ENCODE results near the gene SPEF1.
A peak's percentile ranks its signal among the peaks of the same experiment; 100 is the strongest.

SPEF1 gene

DNA sequence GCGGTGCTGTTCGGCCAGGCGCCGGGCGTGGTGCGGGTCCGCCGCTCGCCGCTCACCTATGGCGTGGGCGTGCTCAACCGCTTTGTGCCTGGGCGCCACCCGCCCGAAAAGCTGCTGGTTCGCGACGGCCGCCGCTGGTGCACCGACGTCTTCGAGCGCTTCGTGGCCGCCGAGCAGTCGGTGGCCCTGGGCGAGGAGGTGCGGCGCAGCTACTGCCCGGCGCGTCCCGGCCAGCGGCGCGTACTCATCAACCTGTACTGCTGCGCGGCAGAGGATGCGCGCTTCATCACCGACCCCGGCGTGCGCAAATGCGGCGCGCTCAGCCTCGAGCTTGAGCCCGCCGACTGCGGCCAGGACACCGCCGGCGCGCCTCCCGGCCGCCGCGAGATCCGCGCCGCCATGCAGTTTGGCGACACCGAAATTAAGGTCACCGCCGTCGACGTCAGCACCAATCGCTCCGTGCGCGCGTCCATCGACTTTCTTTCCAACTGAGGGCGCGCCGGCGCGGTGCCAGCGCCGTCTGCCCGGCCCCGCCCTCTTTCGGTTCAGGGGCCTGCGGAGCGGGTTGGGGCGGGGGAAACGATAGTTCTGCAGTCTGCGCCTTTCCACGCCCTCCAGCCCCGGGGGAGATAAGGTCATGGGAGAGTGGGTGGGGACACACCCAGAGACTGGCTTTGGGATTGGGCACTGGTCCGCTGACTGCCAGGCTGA lies 29.4 kb downstream of the SPEF1 start:
- no peak overlapping the region for H3K4me3 ChIP-seq (ENCODE audit: low read depth, low read length)
- TF ChIP-seq, protein P1, sequence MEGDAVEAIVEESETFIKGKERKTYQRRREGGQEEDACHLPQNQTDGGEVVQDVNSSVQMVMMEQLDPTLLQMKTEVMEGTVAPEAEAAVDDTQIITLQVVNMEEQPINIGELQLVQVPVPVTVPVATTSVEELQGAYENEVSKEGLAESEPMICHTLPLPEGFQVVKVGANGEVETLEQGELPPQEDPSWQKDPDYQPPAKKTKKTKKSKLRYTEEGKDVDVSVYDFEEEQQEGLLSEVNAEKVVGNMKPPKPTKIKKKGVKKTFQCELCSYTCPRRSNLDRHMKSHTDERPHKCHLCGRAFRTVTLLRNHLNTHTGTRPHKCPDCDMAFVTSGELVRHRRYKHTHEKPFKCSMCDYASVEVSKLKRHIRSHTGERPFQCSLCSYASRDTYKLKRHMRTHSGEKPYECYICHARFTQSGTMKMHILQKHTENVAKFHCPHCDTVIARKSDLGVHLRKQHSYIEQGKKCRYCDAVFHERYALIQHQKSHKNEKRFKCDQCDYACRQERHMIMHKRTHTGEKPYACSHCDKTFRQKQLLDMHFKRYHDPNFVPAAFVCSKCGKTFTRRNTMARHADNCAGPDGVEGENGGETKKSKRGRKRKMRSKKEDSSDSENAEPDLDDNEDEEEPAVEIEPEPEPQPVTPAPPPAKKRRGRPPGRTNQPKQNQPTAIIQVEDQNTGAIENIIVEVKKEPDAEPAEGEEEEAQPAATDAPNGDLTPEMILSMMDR (IDR thresholded peaks at IDR 0.05; ENCODE audit: low read depth, low read length, missing control alignments), result no peak
- no peak for DNase-seq (ENCODE audit: low read depth)

DNA sequence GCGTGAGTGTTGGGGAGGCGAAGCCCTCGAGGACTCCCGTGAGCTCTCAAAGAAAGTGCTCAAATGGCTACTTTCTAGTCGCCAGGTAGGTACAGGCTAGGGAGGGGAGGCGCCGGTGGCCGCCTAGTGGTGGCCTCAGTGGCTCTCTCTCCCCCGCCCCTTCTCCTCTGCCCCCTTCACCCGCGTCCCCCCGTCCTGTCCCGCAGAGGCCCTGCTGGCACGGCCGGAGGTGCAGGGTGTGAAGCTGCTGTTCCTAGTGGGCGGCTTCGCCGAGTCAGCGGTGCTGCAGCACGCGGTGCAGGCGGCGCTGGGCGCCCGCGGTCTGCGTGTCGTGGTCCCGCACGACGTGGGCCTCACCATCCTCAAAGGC lies 30.0 kb downstream of the SPEF1 start:
- TF ChIP-seq, protein P1 (IDR thresholded peaks at IDR 0.05; ENCODE audit: low read depth, low read length, missing control alignments), result no peak
- no peak for DNase-seq (ENCODE audit: low read depth)
- no peak overlapping the region for H3K4me3 ChIP-seq (ENCODE audit: low read depth, low read length)

DNA sequence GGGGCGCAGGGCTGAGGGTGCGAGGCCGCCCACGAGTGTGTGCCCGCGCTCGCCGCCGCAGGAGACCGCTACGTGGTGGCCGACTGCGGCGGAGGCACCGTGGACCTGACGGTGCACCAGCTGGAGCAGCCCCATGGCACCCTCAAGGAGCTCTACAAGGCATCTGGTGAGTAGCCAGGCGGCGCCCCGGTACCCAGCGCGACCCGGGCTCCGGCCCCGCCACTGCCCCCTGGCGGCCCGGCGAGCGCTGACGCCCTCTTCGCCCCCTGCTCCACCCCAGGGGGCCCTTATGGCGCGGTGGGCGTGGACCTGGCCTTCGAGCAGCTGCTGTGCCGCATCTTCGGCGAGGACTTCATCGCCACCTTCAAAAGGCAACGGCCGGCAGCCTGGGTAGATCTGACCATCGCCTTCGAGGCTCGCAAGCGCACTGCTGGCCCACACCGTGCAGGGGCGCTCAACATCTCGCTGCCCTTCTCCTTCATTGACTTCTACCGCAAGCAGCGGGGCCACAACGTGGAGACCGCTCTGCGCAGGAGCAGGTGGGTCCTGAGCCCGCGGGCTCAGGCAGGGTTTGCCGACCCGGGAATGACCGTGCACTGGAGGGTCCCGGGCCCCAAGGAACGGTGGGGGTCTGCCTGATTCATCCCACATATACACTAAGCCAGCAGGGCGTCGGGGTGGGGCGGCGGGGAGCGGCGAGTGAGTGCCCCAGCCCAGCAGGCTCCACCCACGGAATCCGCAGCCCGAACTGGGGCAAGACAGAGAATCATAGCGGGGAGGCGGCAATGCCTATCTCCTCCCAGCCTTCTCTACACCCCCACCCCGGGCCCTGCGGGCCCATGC lies 31.3 kb downstream of the SPEF1 start:
- TF ChIP-seq, protein P1 (IDR thresholded peaks at IDR 0.05; ENCODE audit: low read depth, low read length, missing control alignments), result peak; percentile 41
- no peak overlapping the region for H3K4me3 ChIP-seq (ENCODE audit: low read depth, low read length)
- no peak for DNase-seq (ENCODE audit: low read depth)

DNA sequence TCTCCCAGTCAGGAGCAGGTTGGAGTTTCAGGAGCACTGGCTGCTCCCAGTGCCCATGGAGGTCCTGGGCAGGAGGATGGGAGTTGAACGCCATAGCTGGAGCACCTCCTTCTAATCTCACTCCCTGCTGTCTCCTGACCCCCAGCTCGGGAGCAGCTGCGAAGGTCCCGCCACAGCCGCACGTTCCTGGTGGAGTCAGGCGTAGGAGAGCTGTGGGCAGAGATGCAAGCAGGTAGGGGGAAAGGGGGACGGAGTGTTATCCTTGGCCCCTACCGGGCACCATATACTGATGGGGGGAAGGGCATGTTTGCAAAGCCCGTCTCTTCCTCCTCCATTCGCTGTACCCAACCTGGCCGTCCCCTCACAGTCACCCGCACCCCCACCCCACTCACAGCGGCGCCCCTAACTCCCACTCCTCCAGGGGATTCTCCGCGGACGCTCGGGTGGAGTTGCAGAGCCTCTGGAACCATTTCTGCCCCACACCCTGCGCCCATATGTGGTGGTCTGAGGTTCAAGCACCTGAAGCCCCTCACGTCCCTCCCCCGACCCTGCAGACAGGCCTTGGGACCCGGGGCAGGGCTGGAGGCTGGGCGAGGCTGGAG lies 32.1 kb downstream of the SPEF1 start:
- TF ChIP-seq, protein P1 (IDR thresholded peaks at IDR 0.05; ENCODE audit: low read depth, low read length, missing control alignments), result no peak
- H3K4me3 ChIP-seq (ENCODE audit: low read depth, low read length), result no peak overlapping the region
- DNase-seq (ENCODE audit: low read depth), result no peak

DNA sequence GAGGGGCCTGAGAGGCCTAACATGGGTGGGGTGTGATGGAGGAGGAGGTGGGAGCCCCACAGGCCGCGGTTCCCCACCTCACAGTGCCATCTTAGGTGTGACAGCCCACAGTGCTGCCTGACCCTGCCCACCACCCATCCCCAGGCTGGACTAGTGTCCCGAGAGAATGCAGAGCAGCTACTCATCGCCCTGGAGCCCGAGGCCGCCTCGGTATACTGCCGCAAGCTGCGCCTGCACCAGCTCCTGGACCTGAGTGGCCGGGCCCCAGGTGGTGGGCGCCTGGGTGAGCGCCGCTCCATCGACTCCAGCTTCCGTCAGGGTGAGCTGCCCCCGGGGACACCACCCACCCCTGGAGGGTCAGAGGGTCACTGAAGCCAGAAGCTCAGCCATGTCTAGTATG lies 33.2 kb downstream of the SPEF1 start:
- no peak for DNase-seq (ENCODE audit: low read depth)
- TF ChIP-seq, protein P1 (IDR thresholded peaks at IDR 0.05; ENCODE audit: low read depth, low read length, missing control alignments), result no peak
- H3K4me3 ChIP-seq (ENCODE audit: low read depth, low read length), result no peak overlapping the region

DNA sequence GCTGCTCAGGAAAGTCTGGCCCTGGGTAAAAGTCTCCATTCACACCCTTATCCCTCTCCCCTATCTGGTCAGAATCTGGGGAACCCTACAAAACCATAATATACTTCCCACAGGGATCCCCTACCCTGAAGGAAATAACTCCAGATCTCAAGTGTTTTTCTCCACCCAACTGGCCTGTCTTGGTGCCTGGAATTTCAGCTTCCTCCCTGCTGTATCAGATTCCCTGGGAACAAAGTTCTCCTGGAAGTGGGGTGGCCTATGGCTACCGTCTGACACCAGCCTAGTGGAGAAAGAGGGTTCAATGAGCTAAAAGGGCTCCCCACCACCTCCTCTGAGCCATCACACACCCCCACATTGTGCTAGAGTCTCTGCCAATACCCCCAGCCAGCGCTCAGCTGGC lies 33.8 kb downstream of the SPEF1 start:
- TF ChIP-seq, protein P1 (IDR thresholded peaks at IDR 0.05; ENCODE audit: low read depth, low read length, missing control alignments), result no peak

More for the DNA sequence above, 33.8 kb downstream of the SPEF1 start:
- DNase-seq (ENCODE audit: low read depth), result no peak
- H3K4me3 ChIP-seq (ENCODE audit: low read depth, low read length), result no peak overlapping the region
